ENCODE results near the gene SIGLEC14.
A peak's percentile ranks its signal among the peaks of the same experiment; 100 is the strongest.

Gene SIGLEC14

DNA sequence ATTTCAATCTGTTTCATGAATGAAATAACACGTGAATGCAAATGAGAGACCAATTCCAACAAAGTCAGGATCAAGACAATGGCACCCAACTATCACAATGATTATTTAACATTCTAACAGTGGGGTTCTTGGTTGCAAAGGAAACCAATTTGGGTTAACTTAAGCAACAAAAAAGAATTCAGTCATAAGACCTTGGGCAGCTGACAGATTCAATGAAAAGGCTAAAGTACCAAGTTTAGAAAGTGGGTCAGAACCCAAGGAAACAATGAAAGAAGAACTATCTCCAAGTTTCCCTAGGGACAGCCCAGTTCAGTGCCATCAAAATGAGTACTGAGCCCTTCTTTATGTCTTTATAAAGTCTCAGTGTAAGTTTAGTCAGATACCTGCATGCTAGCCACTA lies 17.5 kb upstream of the SIGLEC14 start:
- no CpG with 5 or more reads among the region's 1 CpG for WGBS (ENCODE audit: extremely low coverage, insufficient coverage, insufficient read length)

DNA sequence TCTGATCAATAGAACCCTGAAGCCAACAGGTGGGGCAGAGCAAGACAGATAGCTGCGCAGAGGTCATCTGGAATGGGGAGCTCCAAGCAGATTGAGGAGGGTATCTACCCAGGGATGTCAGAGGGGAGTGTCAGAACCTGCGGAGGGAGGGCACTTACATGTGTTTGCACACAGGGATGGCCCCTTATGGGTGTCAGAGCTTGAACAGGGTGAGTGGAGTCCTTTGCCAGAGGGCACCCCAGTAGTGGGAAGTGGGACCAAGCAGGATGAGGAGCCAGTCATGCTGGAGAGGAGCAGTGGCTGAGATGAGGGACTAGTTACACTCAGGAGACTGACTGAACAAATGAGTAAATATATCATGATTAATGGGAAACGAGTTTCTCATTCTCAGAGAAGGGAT lies 17.0 kb upstream of the SIGLEC14 start:
- Histone ChIP-seq H3K23ac (ENCODE audit: low read length) (no peak overlapping the region), H4K8ac (ENCODE audit: low read depth, low read length) (no peak overlapping the region), H3K79me1 (ENCODE audit: low read length) (no peaks in the 10 kb centered on the region), H2BK12ac (ENCODE audit: low read length) (no peak overlapping the region), H2BK120ac (ENCODE audit: insufficient read depth, low read length, poor library complexity) (no peak overlapping the region), H3K4ac (ENCODE audit: low read depth, low read length) (no peak overlapping the region), H2BK5ac (ENCODE audit: low read depth, low read length, poor library complexity) (no peak overlapping the region), H3K27me3 (ENCODE audit: insufficient read depth, low read length) (no peaks in the 10 kb centered on the region), H2AK5ac (ENCODE audit: low read length) (no peak overlapping the region), H4K91ac (ENCODE audit: low read depth, low read length) (no peak overlapping the region), H3K4me2 (ENCODE audit: low read length) (no peak overlapping the region), H3K9me3 (ENCODE audit: insufficient read depth, low read depth, low read length) (no peaks in the 10 kb centered on the region), H3K79me2 (ENCODE audit: control insufficient read depth, insufficient read depth, low read length, poor library complexity) (no peaks in the 10 kb centered on the region), H4K12ac (ENCODE audit: low read depth, low read length) (no peak overlapping the region), H3K4me3 (ENCODE audit: low read depth, low read length) (no peak overlapping the region), H3K18ac (ENCODE audit: low read length) (no peak overlapping the region), H3K9ac (ENCODE audit: low read length) (no peak overlapping the region), H2AFZ (ENCODE audit: insufficient read depth, low read length, poor library complexity) (no peak overlapping the region), H3K14ac (ENCODE audit: low read length) (no peak overlapping the region), H3K36me3 (ENCODE audit: control insufficient read depth in 1 of 2, insufficient read depth in 2 of 2, low read length in 2 of 2) (no peaks in the 10 kb centered on the region), H3K27ac (ENCODE audit: low read depth, low read length) (no peak overlapping the region), H3K4me1 (ENCODE audit: control insufficient read depth in 1 of 2, insufficient read depth in 2 of 2, low read length in 2 of 2) (no peaks in the 10 kb centered on the region)
- WGBS (ENCODE audit: extremely low coverage, insufficient coverage, insufficient read length) = no CpG with 5 or more reads among the region's 3 CpGs
- no peak for DNase-seq

More for the DNA sequence above, 17.5 kb upstream of the SIGLEC14 start:
- Histone ChIP-seq H4K8ac (ENCODE audit: low read depth, low read length) (no peak overlapping the region), H3K4ac (ENCODE audit: low read depth, low read length) (no peak overlapping the region), H3K79me2 (ENCODE audit: control insufficient read depth, insufficient read depth, low read length, poor library complexity) (no peaks in the 10 kb centered on the region), H2BK120ac (ENCODE audit: insufficient read depth, low read length, poor library complexity) (no peak overlapping the region), H4K12ac (ENCODE audit: low read depth, low read length) (no peak overlapping the region), H3K4me3 (ENCODE audit: low read depth, low read length) (no peak overlapping the region), H3K4me2 (ENCODE audit: low read length) (no peak overlapping the region), H2AK5ac (ENCODE audit: low read length) (no peak overlapping the region), H3K9ac (ENCODE audit: low read length) (no peak overlapping the region), H3K36me3 (ENCODE audit: control insufficient read depth in 1 of 2, insufficient read depth in 2 of 2, low read length in 2 of 2) (no peaks in the 10 kb centered on the region), H3K79me1 (ENCODE audit: low read length) (no peaks in the 10 kb centered on the region), H3K18ac (ENCODE audit: low read length) (no peak overlapping the region), H4K91ac (ENCODE audit: low read depth, low read length) (no peak overlapping the region), H2BK12ac (ENCODE audit: low read length) (no peak overlapping the region), H3K4me1 (ENCODE audit: control insufficient read depth in 1 of 2, insufficient read depth in 2 of 2, low read length in 2 of 2) (no peaks in the 10 kb centered on the region), H3K27me3 (ENCODE audit: insufficient read depth, low read length) (no peaks in the 10 kb centered on the region), H3K23ac (ENCODE audit: low read length) (no peak overlapping the region), H3K27ac (ENCODE audit: low read depth, low read length) (no peak overlapping the region), H2BK5ac (ENCODE audit: low read depth, low read length, poor library complexity) (no peak overlapping the region), H3K14ac (ENCODE audit: low read length) (no peak overlapping the region), H3K9me3 (ENCODE audit: insufficient read depth, low read depth, low read length) (no peaks in the 10 kb centered on the region), H2AFZ (ENCODE audit: insufficient read depth, low read length, poor library complexity) (no peak overlapping the region)
- DNase-seq = no peak

DNA sequence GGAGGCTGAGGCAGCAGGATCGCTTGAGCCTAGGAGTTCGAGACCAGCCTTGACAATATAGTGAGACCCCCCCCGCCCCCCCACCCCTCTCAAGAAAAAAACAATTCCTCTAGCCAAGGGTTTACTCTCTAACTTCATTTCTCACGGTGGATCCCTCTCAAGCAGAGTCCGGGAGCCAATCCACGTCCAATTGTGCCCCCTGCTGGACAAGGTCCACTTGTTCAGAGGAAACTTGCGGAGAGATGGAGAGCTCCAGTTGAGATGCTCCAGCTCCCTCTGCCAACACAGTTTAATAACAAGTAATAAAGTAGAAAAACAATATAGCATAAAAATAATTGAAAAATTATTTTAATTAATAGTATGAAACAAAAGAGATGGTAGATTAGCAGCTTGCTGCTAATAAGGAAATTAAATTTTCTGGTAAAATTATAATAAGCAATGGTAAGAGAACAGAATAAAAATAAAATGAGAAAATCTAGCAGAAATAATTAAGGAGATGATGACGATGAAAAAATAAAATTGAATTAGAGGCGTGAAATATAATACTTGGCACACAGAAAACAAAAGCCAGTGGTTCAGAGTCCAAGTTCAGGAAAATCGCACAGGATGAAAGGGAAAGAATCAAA lies 14.5 kb upstream of the SIGLEC14 start:
- Histone ChIP-seq H3K27me3 (ENCODE audit: insufficient read depth, low read length) (no peaks in the 10 kb centered on the region), H4K91ac (ENCODE audit: low read depth, low read length) (no peak overlapping the region), H3K79me2 (ENCODE audit: control insufficient read depth, insufficient read depth, low read length, poor library complexity) (no peaks in the 10 kb centered on the region), H3K9me3 (ENCODE audit: insufficient read depth, low read depth, low read length) (no peaks in the 10 kb centered on the region), H2AFZ (ENCODE audit: insufficient read depth, low read length, poor library complexity) (no peak overlapping the region), H3K4ac (ENCODE audit: low read depth, low read length) (no peak overlapping the region), H2BK12ac (ENCODE audit: low read length) (no peak overlapping the region), H3K23ac (ENCODE audit: low read length) (no peak overlapping the region), H4K12ac (ENCODE audit: low read depth, low read length) (no peak overlapping the region), H3K36me3 (ENCODE audit: control insufficient read depth in 1 of 2, insufficient read depth in 2 of 2, low read length in 2 of 2) (no peaks in the 10 kb centered on the region), H3K4me3 (ENCODE audit: low read depth, low read length) (no peak overlapping the region), H3K4me2 (ENCODE audit: low read length) (no peak overlapping the region), H3K9ac (ENCODE audit: low read length) (no peak overlapping the region), H2BK5ac (ENCODE audit: low read depth, low read length, poor library complexity) (no peak overlapping the region), H3K14ac (ENCODE audit: low read length) (no peak overlapping the region), H2BK120ac (ENCODE audit: insufficient read depth, low read length, poor library complexity) (no peak overlapping the region), H3K27ac (ENCODE audit: low read depth, low read length) (no peak overlapping the region), H3K18ac (ENCODE audit: low read length) (no peak overlapping the region), H3K79me1 (ENCODE audit: low read length) (no peaks in the 10 kb centered on the region), H4K8ac (ENCODE audit: low read depth, low read length) (no peak overlapping the region), H2AK5ac (ENCODE audit: low read length) (no peak overlapping the region), H3K4me1 (ENCODE audit: control insufficient read depth in 1 of 2, insufficient read depth in 2 of 2, low read length in 2 of 2) (peaks cover 0 to 2% of the 10 kb centered on the region in 2 experiments)
- WGBS (ENCODE audit: extremely low coverage, insufficient coverage, insufficient read length) = no CpG with 5 or more reads among the region's 10 CpGs
- DNase-seq = peak; percentile 60 to 91

DNA sequence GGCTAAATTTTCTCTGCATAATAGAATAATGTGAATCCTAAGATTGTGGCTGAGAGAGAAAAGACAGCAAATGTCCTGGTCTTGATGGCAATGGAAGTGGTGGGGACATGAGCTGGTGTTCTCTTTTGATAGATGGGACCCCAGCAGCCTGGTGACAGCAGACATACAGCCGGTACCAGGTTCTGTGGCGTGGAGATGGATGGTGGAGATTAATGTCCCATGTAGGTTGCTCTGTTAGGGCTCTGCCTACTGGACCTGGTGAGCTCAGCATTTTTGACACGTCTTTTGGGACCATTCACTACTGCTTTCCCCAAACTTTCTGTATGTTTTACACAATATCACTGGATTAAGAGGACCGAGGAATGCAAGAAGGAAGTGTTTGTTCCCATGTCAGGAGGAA lies 8.2 kb upstream of the SIGLEC14 start:
- Histone ChIP-seq H3K27ac (ENCODE audit: low read depth, low read length) (no peak overlapping the region), H4K8ac (ENCODE audit: low read depth, low read length) (no peak overlapping the region), H2AK5ac (ENCODE audit: low read length) (no peak overlapping the region), H3K4me1 (ENCODE audit: control insufficient read depth in 1 of 2, insufficient read depth in 2 of 2, low read length in 2 of 2) (peaks cover 0 to 2% of the 10 kb centered on the region in 2 experiments), H3K14ac (ENCODE audit: low read length) (no peak overlapping the region), H3K4ac (ENCODE audit: low read depth, low read length) (no peak overlapping the region), H3K27me3 (ENCODE audit: insufficient read depth, low read length) (no peaks in the 10 kb centered on the region), H3K79me2 (ENCODE audit: control insufficient read depth, insufficient read depth, low read length, poor library complexity) (no peaks in the 10 kb centered on the region), H2AFZ (ENCODE audit: insufficient read depth, low read length, poor library complexity) (no peak overlapping the region), H2BK120ac (ENCODE audit: insufficient read depth, low read length, poor library complexity) (no peak overlapping the region), H3K9ac (ENCODE audit: low read length) (no peak overlapping the region), H3K9me3 (ENCODE audit: insufficient read depth, low read depth, low read length) (peaks cover 6% of the 10 kb centered on the region), H3K23ac (ENCODE audit: low read length) (no peak overlapping the region), H3K4me3 (ENCODE audit: low read depth, low read length) (no peak overlapping the region), H3K18ac (ENCODE audit: low read length) (no peak overlapping the region), H3K79me1 (ENCODE audit: low read length) (no peaks in the 10 kb centered on the region), H3K36me3 (ENCODE audit: control insufficient read depth in 1 of 2, insufficient read depth in 2 of 2, low read length in 2 of 2) (no peaks in the 10 kb centered on the region), H4K12ac (ENCODE audit: low read depth, low read length) (no peak overlapping the region), H4K91ac (ENCODE audit: low read depth, low read length) (no peak overlapping the region), H2BK12ac (ENCODE audit: low read length) (no peak overlapping the region), H3K4me2 (ENCODE audit: low read length) (no peak overlapping the region), H2BK5ac (ENCODE audit: low read depth, low read length, poor library complexity) (no peak overlapping the region)
- no peak for DNase-seq
- WGBS (ENCODE audit: extremely low coverage, insufficient coverage, insufficient read length) = no CpG with 5 or more reads among the region's 4 CpGs
